ENCODE measurements around the gene IGFBP2. TPM values are rescaled to one million over a fixed set of nuclear protein-coding genes. Genes with fewer than 3 reads are reported as not detected.

Gene IGFBP2
- total and polyA plus RNA-seq, 2 experiments from 2014 or later = 177 to 364 TPM

GRCh38 chr2:216664593-216665034 lies 31.4 kb downstream of the IGFBP2 start (continued):
- TF ChIP-seq ETS1 (IDR thresholded peaks at IDR 0.05) (no peak), REST (IDR thresholded peaks at IDR 0.05; ENCODE audit: unreplicated experiment) (no peak)

- H3K27me3 ChIP-seq (ENCODE audit: insufficient read depth) = no peaks in the 10 kb centered on the region
- Mint-ChIP-seq H3K27me3 (ENCODE audit: insufficient read depth, low read depth, poor library complexity) (peaks cover 22% of the 10 kb centered on the region), H3K4me3 (no peak overlapping the region), H3K4me1 (peaks cover 22% of the 10 kb centered on the region), H3K9me3 (no peaks in the 10 kb centered on the region), H3K27ac (no peak overlapping the region), H3K36me3 (ENCODE audit: low read depth) (peaks cover 41% of the 10 kb centered on the region)
- H3K9me2 ChIP-seq (ENCODE audit: insufficient read depth) = no peaks in the 10 kb centered on the region
- no peak for TF ChIP-seq EZH2 (IDR thresholded peaks at IDR 0.05; ENCODE audit: low read depth, unreplicated experiment)
- no peak for TF ChIP-seq ETS1 (IDR thresholded peaks at IDR 0.05)
- TF ChIP-seq CREB1 (CRISPR knock-in tag; IDR thresholded peaks at IDR 0.05; ENCODE audit: low read depth) = no peak
- TF ChIP-seq CTCF (conservative IDR thresholded peaks at IDR 0.05; ENCODE audit: low read depth in 2 of 2) = no peak
- TF ChIP-seq NANOG (IDR thresholded peaks at IDR 0.05; ENCODE audit: borderline replicate concordance) = no peak
- no peak overlapping the region for H3K4me3 ChIP-seq
- peak overlapping the region; percentile 70; the same call in 1 of the 2 replicates for H3K4me2 ChIP-seq
- peaks cover 19% of the 10 kb centered on the region for H3K4me1 ChIP-seq (ENCODE audit: insufficient read depth)
- DNase-seq (ENCODE audit: low spot score) = peak; percentile 48
- no peak overlapping the region for H2AFZ ChIP-seq
- H4K20me1 ChIP-seq (replicated peaks; ENCODE audit: insufficient read depth) = 0 out of 2 replicates have a peak, but pooled peaks cover 4% of the 10 kb centered on the region
- H3K27ac ChIP-seq (ENCODE audit: low read depth) = peak overlapping the region; percentile 63; the same call in 1 of the 2 replicates
- peak; percentile 21 for ATAC-seq
- H3K36me3 ChIP-seq (ENCODE audit: insufficient read depth) = 0 out of 2 replicates have a peak, but pooled peaks cover 6% of the 10 kb centered on the region
- no peaks in the 10 kb centered on the region for H3K79me2 ChIP-seq (replicated peaks; ENCODE audit: insufficient read depth)
- H3F3A ChIP-seq (replicated peaks; ENCODE audit: low read depth) = 0 out of 2 replicates have a peak, but pooled peaks cover 6% of the 10 kb centered on the region
Measured at GRCh38 chr2:216665242-216665641, 32.0 kb downstream of the IGFBP2 start.
